Renal cortical epithelial cell (primary cell): Measurements from ENCODE around the gene RAB30. TPM values are rescaled to one million over a fixed set of nuclear protein-coding genes. Genes with fewer than 3 reads are reported as not detected.

Experiments used
- DNase-seq: peaks from one replicate; pipeline ENCODE4 v3.0.0-alpha.2; 2011; ENCODE audit warnings: low read depth
- total RNA-seq: library from RNA; depleted of rRNA; stranded (reverse); fragments of >200 nt; gene quantifications from 2 replicates; pipeline ENCODE4 v1.2.3, GENCODE V29; 2014

Gene RAB30
- total RNA-seq, 1 donor from 2014 or later, result 24.0 TPM

DNA sequence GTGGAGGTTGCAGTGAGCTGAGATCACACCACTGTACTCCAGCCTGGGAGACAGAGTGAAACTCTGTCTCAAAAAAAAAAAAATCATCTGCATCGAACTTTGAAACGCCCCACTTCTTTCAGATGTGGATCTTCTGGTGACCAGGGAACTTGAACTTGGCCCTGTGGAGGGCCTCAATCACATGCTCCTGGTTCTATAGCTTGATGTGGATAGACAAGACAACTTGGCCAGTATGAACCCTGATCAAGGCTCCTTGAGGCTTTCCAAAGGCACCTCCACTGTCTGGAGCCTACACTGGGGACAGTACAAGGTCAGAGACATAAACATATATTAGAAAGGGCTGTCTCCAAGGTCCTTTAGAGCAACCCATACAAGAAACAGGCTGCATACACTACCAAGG lies 30.6 kb downstream of the RAB30 start:
- DNase-seq, result no peak

GRCh38 chr11:83039566-83039965 lies 32.1 kb downstream of the RAB30 start:
- DNase-seq, result no peak

GRCh38 chr11:83037877-83038276 lies 33.8 kb downstream of the RAB30 start:
- DNase-seq, result no peak

- DNase-seq, result no peak
Observed at GRCh38 chr11:83036701-83037100, 35.0 kb downstream of the RAB30 start.

- no peak for DNase-seq
Observed at GRCh38 chr11:83035070-83035854, 36.4 kb downstream of the RAB30 start.

DNA sequence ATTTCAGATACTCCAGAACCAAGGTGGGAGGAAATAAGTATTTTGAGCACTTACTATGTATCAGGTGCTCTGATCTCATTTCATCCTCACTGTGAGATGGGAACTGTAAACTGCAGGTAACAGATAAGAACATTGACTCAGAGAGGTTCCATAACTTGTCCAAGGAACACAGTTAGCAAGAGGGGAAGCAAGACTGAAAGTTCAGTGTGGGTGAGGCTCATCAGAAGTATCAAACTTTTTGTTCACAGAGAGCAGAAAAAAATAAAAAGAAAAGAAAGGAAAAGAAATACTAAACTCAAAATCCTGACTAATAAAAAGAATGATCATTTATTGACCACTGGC lies 37.1 kb downstream of the RAB30 start:
- DNase-seq, result no peak

- DNase-seq, result peak; percentile 43
Observed at GRCh38 chr11:83033972-83034672, 37.6 kb downstream of the RAB30 start.

DNA sequence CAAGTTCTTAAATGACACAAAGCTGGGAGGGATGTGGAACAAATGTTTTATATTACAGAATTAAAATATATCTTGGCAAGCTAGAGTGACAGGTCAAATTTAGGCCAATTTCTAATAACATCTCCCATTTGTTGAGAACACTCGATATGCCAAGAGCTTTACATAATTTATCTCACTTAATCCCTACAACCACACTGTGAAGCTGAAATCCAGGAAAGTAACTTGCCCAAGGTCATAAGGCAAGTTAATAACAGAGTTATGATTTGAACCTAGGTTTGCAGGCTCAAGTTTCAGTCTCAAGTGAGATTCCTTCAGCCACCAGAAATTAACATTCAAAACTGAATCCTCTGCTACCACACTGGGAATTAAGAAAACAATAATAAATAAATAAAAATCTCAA lies 38.3 kb downstream of the RAB30 start:
- no peak for DNase-seq

GRCh38 chr11:83031127-83031526 lies 40.6 kb downstream of the RAB30 start:
- no peak for DNase-seq

GRCh38 chr11:83027794-83028193 lies 43.9 kb downstream of the RAB30 start:
- no peak for DNase-seq

GRCh38 chr11:83027289-83027688 lies 44.4 kb downstream of the RAB30 start:
- no peak for DNase-seq

- DNase-seq, result no peak
Observed at GRCh38 chr11:83026229-83026628, 45.5 kb downstream of the RAB30 start.

DNA sequence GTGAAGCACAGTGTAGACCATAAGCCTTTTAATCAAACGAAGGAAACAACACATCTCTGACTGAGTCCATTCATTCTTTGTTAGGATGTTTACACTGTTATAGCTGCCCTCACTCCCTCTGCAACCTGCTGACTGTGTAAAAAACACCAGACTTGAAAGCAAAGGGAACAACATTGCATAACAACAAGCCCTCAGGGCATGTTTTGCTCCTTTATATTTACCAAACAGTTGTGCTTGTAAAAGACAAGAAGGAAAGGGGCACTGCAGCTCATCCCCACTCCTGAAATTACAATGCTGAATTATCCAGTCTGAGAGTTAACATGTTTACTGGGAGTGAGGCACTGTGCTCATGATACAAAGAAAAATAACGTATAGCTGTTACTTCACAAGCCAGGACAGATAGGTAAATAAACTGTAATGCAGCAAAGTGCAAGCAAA lies 46.4 kb downstream of the RAB30 start:
- peak; percentile 82 for DNase-seq

DNA sequence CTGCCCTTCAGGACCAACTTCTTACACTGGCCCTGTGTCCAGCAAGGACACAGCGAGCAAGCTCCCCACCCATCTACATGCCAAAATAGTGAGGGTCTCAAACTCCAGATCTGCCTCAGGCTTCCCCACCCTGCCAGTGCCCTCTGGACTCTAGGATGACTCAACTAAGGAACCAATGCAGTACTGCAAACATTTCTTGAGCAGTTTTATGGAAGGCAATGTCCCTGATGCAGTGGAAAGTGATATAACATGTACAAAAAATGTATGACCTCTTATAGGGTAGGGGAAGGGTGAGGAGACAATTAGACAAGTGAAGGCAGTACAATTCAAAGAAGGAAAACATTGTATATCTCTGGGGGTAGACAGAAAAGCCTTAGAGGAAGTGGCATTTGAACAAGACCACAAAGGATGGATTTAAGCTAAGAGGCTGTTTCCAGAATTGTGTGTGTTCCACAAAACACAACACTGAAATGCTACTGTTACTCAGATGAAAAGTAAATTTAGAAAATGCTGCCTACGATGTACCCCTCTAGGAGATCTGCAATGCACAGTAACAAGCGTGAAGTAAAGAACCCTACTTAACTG lies 47.3 kb downstream of the RAB30 start:
- DNase-seq, result no peak

DNA sequence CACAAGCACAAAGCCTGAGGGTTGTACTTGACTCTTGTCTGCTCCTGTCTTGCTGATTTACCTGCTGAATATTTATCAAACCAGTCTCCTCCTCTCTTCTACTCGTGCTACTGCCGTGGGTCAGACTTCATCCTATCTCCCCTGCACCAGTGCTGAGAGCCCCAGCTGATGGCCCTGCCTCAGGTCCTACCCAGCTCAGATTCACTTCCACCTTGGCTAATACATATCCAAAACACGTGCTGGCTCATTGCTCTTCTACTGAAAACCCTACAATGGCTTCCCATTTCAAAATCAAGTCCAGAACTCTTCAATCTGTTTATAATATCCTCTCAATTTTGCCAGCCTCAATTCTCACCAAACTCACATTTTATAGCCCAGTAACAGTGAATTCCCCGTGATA lies 48.3 kb downstream of the RAB30 start:
- no peak for DNase-seq

- DNase-seq, result no peak
Observed at GRCh38 chr11:83021780-83022125, 49.9 kb downstream of the RAB30 start.

- no peak for DNase-seq
Observed at GRCh38 chr11:83020942-83021779, 50.5 kb downstream of the RAB30 start.

DNA sequence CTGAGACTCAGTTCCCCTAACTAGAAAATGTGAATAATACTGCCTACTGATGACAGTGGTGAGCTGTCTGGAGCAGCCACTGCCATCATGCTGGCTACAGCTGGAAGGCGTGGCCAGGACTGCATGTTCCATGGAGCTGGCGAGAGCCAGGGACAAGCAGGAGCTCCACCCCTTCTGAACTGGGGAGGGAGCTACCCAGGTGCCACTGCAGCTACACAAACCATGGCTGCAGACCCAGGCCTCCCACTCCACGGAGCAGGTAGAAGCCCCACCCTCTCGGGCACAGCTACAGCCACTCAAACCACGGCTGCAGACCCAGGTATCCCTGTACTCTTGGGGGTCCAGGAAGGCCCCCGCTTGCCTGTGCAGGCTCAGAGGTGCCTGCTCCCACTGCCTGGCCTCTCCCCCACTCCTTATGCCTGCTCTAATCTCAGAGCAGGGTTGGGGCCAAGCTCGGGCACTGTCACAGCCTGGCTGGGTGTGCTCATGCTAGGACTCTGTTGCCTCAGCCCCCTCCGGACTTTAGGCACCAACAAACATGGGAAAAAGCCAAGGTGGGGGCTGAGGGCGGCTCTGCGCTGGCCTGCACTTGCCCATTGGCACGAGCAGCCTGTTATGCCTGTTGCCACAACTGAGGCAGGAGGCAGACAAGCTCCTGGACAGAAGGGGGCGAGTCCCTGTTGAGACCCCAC lies 51.7 kb downstream of the RAB30 start:
- no peak for DNase-seq

DNA sequence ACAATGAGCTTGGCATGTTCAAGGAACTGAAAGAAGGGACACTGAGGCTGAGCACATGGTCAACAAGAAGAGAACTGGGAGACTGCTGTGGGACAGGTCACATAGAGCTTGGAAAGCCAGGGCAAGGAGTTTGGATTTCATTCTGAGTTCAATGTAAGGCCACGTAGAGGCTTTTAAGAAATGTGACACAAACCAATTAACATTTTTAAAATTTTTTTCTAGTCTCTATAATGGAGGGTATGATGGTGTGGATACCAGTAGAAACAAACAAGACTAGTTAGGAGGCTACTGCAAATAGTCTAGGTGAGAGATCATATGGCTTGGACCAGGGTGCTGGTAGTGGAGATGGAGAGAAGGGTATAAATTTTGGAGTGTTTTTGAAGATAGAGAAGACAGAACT lies 56.7 kb downstream of the RAB30 start:
- DNase-seq, result no peak

- DNase-seq, result no peak
Observed at GRCh38 chr11:83012168-83013067, 59.3 kb downstream of the RAB30 start.
